Thoracic aorta (tissue), 2 donors: Measurements from ENCODE around the gene ISG15. TPM values are rescaled to one million over a fixed set of nuclear protein-coding genes. Genes with fewer than 3 reads are reported as not detected.

Experiments used
- ATAC-seq: fragments of 150-250 bp; one replicate; pipeline ENCODE4 v1.8.0; 2017; ENCODE audit warnings: low read depth; ENCODE audit not compliant: insufficient number of reproducible peaks, low FRiP score
- DNase-seq: peaks from one replicate; pipeline ENCODE4 v3.0.0-alpha.2; 2020; ENCODE audit warnings: low spot score
- H3K27ac ChIP-seq, 2 donors: fragments of 200-600 bp; sonication (generic); 1 replicate in 1 of 2; 2 replicates in 1 of 2; pipeline ENCODE4 v1.5.1; 2016; ENCODE audit warnings: mild to moderate bottlenecking in 2 of 2, moderate library complexity in 2 of 2
- H3K27me3 ChIP-seq: fragments of 200-600 bp; sonication (generic); replicated peaks from 2 replicates; pipeline ENCODE4 v1.6.0; 2016; ENCODE audit warnings: mild to moderate bottlenecking; ENCODE audit not compliant: insufficient read depth
- H3K36me3 ChIP-seq: fragments of 200-600 bp; sonication (generic); one replicate; pipeline ENCODE4 v1.5.1; 2016
- H3K4me1 ChIP-seq, 2 donors: fragments of 200-600 bp; sonication (generic); 1 replicate in 1 of 2; 2 replicates in 1 of 2; pipeline versions ENCODE4 v1.5.1 to v1.6.0; 2016; ENCODE audit warnings: low read depth in 2 of 2, mild to moderate bottlenecking in 1 of 2; ENCODE audit not compliant: control insufficient read depth in 1 of 2
- H3K4me3 ChIP-seq: fragments of 200-600 bp; sonication (generic); 2 replicates; pipeline ENCODE4 v1.5.1; 2016; ENCODE audit warnings: mild to moderate bottlenecking
- H3K9me3 ChIP-seq: fragments of 200-600 bp; sonication (generic); 2 replicates; pipeline ENCODE4 v1.5.1; 2016
- total RNA-seq, 2 donors: library from RNA; depleted of rRNA; stranded (reverse); fragments of >200 nt; gene quantifications; one replicate each; pipeline versions ENCODE4 v1.1.0 to v1.2.3, GENCODE V29; 2016
- TF ChIP-seq, protein P1 (sequence below): fragments of 200-600 bp; sonication (generic); IDR thresholded peaks from one replicate; pipeline ENCODE4 v1.5.1; 2019; ENCODE audit warnings: antibody characterized with exemption

Gene ISG15
- total RNA-seq, 2 donors from 2014 or later, result 31.5 to 104 TPM

DNA sequence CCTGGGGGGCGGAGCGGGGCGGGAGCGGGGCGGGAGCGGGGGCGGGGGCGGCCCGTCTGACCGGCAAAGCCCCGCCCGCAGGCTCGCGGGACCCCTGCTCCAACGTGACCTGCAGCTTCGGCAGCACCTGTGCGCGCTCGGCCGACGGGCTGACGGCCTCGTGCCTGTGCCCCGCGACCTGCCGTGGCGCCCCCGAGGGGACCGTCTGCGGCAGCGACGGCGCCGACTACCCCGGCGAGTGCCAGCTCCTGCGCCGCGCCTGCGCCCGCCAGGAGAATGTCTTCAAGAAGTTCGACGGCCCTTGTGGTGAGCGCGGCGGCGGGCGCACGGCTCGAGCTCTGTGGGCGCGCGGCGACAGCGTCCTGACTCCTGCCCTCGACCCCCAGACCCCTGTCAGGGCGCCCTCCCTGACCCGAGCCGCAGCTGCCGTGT lies 27.8 kb downstream of the ISG15 start:
- ATAC-seq, result no peak
- no peaks in the 10 kb centered on the region for H3K27me3 ChIP-seq
- DNase-seq, result no peak
- H3K4me1 ChIP-seq, result peaks cover 10 to 14% of the 10 kb centered on the region in 2 donors
- H3K36me3 ChIP-seq, result no peaks in the 10 kb centered on the region
- no peak overlapping the region for H3K27ac ChIP-seq
- no peaks in the 10 kb centered on the region for H3K9me3 ChIP-seq
- no peak overlapping the region for H3K4me3 ChIP-seq
- TF ChIP-seq, protein P1, sequence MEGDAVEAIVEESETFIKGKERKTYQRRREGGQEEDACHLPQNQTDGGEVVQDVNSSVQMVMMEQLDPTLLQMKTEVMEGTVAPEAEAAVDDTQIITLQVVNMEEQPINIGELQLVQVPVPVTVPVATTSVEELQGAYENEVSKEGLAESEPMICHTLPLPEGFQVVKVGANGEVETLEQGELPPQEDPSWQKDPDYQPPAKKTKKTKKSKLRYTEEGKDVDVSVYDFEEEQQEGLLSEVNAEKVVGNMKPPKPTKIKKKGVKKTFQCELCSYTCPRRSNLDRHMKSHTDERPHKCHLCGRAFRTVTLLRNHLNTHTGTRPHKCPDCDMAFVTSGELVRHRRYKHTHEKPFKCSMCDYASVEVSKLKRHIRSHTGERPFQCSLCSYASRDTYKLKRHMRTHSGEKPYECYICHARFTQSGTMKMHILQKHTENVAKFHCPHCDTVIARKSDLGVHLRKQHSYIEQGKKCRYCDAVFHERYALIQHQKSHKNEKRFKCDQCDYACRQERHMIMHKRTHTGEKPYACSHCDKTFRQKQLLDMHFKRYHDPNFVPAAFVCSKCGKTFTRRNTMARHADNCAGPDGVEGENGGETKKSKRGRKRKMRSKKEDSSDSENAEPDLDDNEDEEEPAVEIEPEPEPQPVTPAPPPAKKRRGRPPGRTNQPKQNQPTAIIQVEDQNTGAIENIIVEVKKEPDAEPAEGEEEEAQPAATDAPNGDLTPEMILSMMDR, result no peak

DNA sequence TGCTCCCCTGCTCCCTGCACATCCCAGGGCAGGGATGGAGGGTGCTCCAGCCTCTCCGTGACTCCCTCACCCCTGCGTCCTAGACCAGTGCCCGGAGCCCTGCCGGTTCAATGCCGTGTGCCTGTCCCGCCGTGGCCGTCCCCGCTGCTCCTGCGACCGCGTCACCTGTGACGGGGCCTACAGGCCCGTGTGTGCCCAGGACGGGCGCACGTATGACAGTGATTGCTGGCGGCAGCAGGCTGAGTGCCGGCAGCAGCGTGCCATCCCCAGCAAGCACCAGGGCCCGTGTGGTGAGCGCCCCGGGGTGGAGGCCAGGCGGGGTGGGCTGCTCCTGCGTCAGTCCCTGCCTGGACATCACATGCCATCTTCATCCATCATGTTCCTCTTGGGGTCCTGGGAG lies 28.6 kb downstream of the ISG15 start:
- TF ChIP-seq, protein P1, result no peak
- ATAC-seq (no peak), DNase-seq (no peak)
- H3K27ac ChIP-seq, result no peak overlapping the region
- no peak overlapping the region for H3K4me3 ChIP-seq
- H3K36me3 ChIP-seq, result no peaks in the 10 kb centered on the region
- peaks cover 10 to 14% of the 10 kb centered on the region in 2 donors for H3K4me1 ChIP-seq
- no peaks in the 10 kb centered on the region for H3K27me3 ChIP-seq
- no peaks in the 10 kb centered on the region for H3K9me3 ChIP-seq

DNA sequence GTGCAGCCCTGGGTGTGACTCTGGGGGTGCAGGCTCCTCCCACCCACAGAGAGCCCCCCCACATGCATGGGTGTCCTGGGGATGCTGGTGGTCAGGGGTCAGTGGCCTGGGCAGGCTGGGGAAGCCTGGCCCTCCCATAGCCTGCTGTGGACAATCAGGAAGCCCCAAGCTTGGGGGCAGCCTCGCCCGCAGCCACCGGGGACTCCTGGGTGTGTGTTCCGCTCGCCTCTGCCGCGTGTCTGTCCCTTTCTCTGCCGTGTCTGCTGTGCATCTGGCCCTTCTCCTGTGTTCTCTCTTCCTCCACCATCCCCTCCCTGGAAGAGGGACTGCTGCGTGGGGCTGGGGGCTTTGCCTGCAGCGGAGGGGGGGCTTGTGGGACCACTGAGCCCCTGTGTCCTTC lies 29.5 kb downstream of the ISG15 start:
- ATAC-seq (no peak), DNase-seq (no peak)
- TF ChIP-seq, protein P1, result no peak
- H3K9me3 ChIP-seq, result no peaks in the 10 kb centered on the region
- peaks cover 10 to 14% of the 10 kb centered on the region in 2 donors for H3K4me1 ChIP-seq
- H3K36me3 ChIP-seq, result no peaks in the 10 kb centered on the region
- no peak overlapping the region for H3K27ac ChIP-seq
- no peak overlapping the region for H3K4me3 ChIP-seq
- no peaks in the 10 kb centered on the region for H3K27me3 ChIP-seq

DNA sequence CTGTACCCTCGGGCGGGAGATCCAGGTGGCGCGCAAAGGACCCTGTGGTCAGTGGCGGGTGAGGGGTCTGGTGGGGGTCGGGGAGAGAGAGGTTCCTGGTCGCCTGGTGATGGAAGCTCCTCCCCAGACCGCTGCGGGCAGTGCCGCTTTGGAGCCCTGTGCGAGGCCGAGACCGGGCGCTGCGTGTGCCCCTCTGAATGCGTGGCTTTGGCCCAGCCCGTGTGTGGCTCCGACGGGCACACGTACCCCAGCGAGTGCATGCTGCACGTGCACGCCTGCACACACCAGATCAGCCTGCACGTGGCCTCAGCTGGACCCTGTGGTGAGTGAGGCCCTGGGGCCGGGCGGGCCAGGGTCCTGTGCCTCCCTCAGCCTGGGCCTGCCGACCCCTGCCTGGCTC lies 30.1 kb downstream of the ISG15 start:
- no peaks in the 10 kb centered on the region for H3K9me3 ChIP-seq
- H3K27me3 ChIP-seq, result no peaks in the 10 kb centered on the region
- no peaks in the 10 kb centered on the region for H3K36me3 ChIP-seq
- ATAC-seq (no peak), DNase-seq (no peak)
- TF ChIP-seq, protein P1, result no peak
- H3K4me3 ChIP-seq, result no peak overlapping the region
- no peak overlapping the region for H3K27ac ChIP-seq
- H3K4me1 ChIP-seq, result peaks cover 10 to 14% of the 10 kb centered on the region in 2 donors

DNA sequence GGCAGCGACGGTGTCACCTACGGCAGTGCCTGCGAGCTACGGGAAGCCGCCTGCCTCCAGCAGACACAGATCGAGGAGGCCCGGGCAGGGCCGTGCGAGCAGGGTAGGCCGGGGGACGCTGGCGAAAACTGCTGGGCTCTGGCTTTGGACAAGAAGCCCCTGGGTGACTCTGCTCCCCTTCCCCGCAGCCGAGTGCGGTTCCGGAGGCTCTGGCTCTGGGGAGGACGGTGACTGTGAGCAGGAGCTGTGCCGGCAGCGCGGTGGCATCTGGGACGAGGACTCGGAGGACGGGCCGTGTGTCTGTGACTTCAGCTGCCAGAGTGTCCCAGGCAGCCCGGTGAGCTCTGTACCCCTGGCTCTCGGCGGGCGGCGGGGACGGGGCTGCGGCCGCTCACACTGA lies 30.6 kb downstream of the ISG15 start:
- no peaks in the 10 kb centered on the region for H3K9me3 ChIP-seq
- TF ChIP-seq, protein P1, result no peak
- H3K4me1 ChIP-seq, result peaks cover 10 to 14% of the 10 kb centered on the region in 2 donors
- H3K27ac ChIP-seq, result no peak overlapping the region
- no peaks in the 10 kb centered on the region for H3K36me3 ChIP-seq
- no peak overlapping the region for H3K4me3 ChIP-seq
- ATAC-seq (no peak), DNase-seq (no peak)
- no peaks in the 10 kb centered on the region for H3K27me3 ChIP-seq
